ENCODE measurements around the gene ANAPC2.

The ANAPC2 gene

GRCh38 chr9:137221506-137222111 lies 33.2 kb upstream of the ANAPC2 start:
- in situ Hi-C loops (cut with HindIII; ENCODE audit: low sequenced_read_pairs), result no loop called here
- DNase-seq (ENCODE audit: low read depth), result no peak
- H3K4me3 ChIP-seq (ENCODE audit: low read depth, low read length), result peak overlapping the region; percentile 23
- TF ChIP-seq, protein P1, sequence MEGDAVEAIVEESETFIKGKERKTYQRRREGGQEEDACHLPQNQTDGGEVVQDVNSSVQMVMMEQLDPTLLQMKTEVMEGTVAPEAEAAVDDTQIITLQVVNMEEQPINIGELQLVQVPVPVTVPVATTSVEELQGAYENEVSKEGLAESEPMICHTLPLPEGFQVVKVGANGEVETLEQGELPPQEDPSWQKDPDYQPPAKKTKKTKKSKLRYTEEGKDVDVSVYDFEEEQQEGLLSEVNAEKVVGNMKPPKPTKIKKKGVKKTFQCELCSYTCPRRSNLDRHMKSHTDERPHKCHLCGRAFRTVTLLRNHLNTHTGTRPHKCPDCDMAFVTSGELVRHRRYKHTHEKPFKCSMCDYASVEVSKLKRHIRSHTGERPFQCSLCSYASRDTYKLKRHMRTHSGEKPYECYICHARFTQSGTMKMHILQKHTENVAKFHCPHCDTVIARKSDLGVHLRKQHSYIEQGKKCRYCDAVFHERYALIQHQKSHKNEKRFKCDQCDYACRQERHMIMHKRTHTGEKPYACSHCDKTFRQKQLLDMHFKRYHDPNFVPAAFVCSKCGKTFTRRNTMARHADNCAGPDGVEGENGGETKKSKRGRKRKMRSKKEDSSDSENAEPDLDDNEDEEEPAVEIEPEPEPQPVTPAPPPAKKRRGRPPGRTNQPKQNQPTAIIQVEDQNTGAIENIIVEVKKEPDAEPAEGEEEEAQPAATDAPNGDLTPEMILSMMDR (IDR thresholded peaks at IDR 0.05; ENCODE audit: low read depth, low read length, missing control alignments), result no peak

GRCh38 chr9:137221095-137221505 lies 32.7 kb upstream of the ANAPC2 start:
- DNase-seq (ENCODE audit: low read depth), result no peak
- in situ Hi-C loops (cut with HindIII; ENCODE audit: low sequenced_read_pairs), result no loop called here
- TF ChIP-seq, protein P1 (IDR thresholded peaks at IDR 0.05; ENCODE audit: low read depth, low read length, missing control alignments), result no peak
- no peak overlapping the region for H3K4me3 ChIP-seq (ENCODE audit: low read depth, low read length)

GRCh38 chr9:137220317-137221094 lies 32.1 kb upstream of the ANAPC2 start:
- TF ChIP-seq, protein P1 (IDR thresholded peaks at IDR 0.05; ENCODE audit: low read depth, low read length, missing control alignments), result no peak
- no peak overlapping the region for H3K4me3 ChIP-seq (ENCODE audit: low read depth, low read length)
- in situ Hi-C loops (cut with HindIII; ENCODE audit: low sequenced_read_pairs), result no loop called here
- no peak for DNase-seq (ENCODE audit: low read depth)

DNA sequence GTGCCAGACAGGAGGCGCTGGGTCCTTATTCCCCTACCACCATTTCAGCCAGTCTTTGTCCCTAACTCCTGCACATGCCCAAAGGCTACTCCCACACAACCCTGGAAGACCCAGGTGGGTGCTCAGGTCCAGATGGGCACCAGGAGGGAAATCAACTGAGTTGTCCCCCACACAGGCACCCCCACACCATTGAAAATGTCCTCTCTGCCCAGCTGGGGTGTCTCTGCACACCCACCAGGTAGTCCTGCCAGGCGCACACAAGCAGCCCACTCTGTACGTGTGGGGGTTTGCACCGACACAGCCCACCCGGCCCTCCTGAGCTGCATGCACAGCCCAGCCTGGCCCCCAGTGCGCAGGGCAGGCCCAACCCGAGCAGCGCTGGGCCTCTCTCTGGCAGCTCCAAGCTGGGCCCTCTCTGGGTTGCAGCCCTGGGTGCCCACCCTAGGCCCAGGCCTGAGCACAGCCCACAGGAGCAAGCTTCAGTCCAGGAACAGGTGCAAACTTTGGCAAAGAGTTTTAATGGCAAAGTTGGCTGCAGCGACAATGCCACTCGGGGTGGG lies 31.5 kb upstream of the ANAPC2 start:
- in situ Hi-C loops (cut with HindIII; ENCODE audit: low sequenced_read_pairs), result no loop called here
- no peak for DNase-seq (ENCODE audit: low read depth)
- H3K4me3 ChIP-seq (ENCODE audit: low read depth, low read length), result no peak overlapping the region
- TF ChIP-seq, protein P1 (IDR thresholded peaks at IDR 0.05; ENCODE audit: low read depth, low read length, missing control alignments), result no peak

DNA sequence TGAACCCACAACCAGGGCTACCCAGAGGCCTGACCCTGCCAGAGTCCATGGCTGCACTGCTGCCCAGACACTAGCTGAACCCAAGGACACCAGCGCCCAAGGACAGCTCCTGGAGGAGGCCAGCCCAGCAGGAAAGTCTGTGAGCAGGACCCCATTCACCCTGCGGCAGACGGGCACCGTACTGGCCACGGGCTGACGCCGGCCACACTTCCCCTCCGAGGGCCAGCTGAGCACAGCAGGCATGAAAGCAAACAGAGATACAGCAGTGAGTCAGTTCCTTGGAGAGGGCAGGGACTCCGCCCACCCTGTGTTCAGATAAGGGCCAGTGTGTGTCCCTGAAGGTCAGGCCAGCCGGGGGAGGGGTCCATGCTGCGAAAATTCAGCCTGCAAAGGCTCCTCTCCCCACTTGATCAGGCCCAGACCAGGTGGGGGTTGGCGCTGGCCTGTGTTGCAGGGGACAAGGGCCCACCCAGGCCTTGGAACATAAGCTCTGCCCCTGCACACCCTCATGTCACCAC lies 30.5 kb upstream of the ANAPC2 start:
- in situ Hi-C loops (cut with HindIII; ENCODE audit: low sequenced_read_pairs), result no loop called here
- no peak overlapping the region for H3K4me3 ChIP-seq (ENCODE audit: low read depth, low read length)
- DNase-seq (ENCODE audit: low read depth), result no peak
- TF ChIP-seq, protein P1 (IDR thresholded peaks at IDR 0.05; ENCODE audit: low read depth, low read length, missing control alignments), result no peak

DNA sequence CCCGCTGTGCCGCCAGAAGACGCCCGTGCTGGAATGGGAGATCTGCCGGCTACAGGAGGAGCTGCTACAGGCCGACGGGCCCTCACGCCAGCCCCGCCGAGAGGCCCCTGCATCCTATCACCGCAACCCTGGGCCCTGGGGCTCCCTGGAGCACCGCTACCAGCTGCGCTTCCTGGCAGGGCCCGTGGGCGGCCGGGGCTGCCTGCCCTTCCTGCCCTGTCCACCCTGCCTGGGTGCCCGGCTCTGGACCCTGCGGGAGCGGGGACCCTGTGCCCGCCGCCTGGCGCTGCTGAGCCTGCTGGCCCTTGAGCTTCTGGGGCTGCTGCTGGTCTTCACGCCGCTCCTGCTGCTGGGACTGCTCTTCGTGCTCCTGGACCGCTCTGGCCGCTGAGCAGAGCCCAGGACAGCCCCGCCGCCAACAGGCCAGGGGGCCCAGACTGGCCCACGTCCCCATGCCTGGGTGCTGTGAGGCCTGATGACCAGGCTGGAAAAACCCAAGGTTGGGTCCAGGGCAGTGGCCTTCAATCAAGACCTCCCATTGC lies 29.9 kb upstream of the ANAPC2 start:
- TF ChIP-seq, protein P1 (IDR thresholded peaks at IDR 0.05; ENCODE audit: low read depth, low read length, missing control alignments), result no peak
- no peak for DNase-seq (ENCODE audit: low read depth)
- H3K4me3 ChIP-seq (ENCODE audit: low read depth, low read length), result no peak overlapping the region
- in situ Hi-C loops (cut with HindIII; ENCODE audit: low sequenced_read_pairs), result no loop called here
